Left lung (tissue), 10 donors: Measurements from ENCODE around the gene ODAD4. TPM values are rescaled to one million over a fixed set of nuclear protein-coding genes. Genes with fewer than 3 reads are reported as not detected.
A peak's percentile ranks its signal among the peaks of the same experiment; 100 is the strongest.

Source experiments
- ATAC-seq: fragments of 200-7000 bp; cut with Tn5 transposase; one replicate; pipeline ENCODE4 v1.9.1; 2020; ENCODE audit warnings: moderate library complexity
- DNase-seq, 4 donors: peaks; one replicate each; pipeline ENCODE4 v3.0.0-alpha.2; 2013 to 2020
- H3K27ac ChIP-seq, 2 donors: fragments of 200-600 bp; sonication (generic) in 1 of 2; one replicate each; pipeline versions ENCODE4 v1.5.0 to v1.8.0; 2020 to 2021
- H3K27me3 ChIP-seq, 2 donors: fragments of 200-600 bp; sonication (generic) in 1 of 2; one replicate each; pipeline versions ENCODE4 v1.5.0 to v1.8.0; 2020 to 2021
- H3K36me3 ChIP-seq, 2 donors: fragments of 200-600 bp; sonication (generic) in 1 of 2; one replicate each; pipeline versions ENCODE4 v1.5.0 to v1.8.0; 2020 to 2021
- H3K4me1 ChIP-seq, 2 donors: fragments of 200-600 bp; one replicate each; pipeline ENCODE4 v1.8.0; 2021
- H3K4me3 ChIP-seq, 2 donors: fragments of 200-600 bp; sonication (generic) in 1 of 2; one replicate each; pipeline versions ENCODE4 v1.5.0 to v1.8.0; 2020 to 2021; ENCODE audit warnings: mild to moderate bottlenecking in 1 of 2
- H3K9me3 ChIP-seq, 2 donors: fragments of 200-600 bp; sonication (generic) in 1 of 2; one replicate each; pipeline versions ENCODE4 v1.5.0 to v1.8.0; 2020 to 2021
- CTCF ChIP-seq, 2 donors: fragments of 200-600 bp; sonication (generic) in 1 of 2; IDR thresholded peaks; one replicate each; pipeline versions ENCODE4 v1.5.0 to v1.8.0; 2021; ENCODE audit warnings: antibody characterized with exemption in 2 of 2
- intact Hi-C, 2 donors: fragments of 100-400 bp; cut with DNase I; formaldehyde crosslinking; loops; one replicate each; pipeline versions ENCODE4 v1.11.2 to v1.14.2; 2022
- polyA plus RNA-seq, 6 donors: library from polyadenylated mRNA; unstranded; fragments of 120-200 nt; gene quantifications; one replicate each; pipeline ENCODE4 v1.2.1, GENCODE V29; 2013; ENCODE audit not compliant: insufficient read length in 6 of 6
- total RNA-seq, 2 donors: library from RNA; stranded (reverse); fragmentation: NEBNext Ultra II Directional; extraction: Animal tissue kit (Norgen Biotek cat#: 25700); gene quantifications; one replicate each; pipeline ENCODE4 v1.2.1, GENCODE V29; 2021
- donor health status: DM: no; HTN: yes; CAD: no.
- donor health status: DM: no; HTN: no; CAD: no.

The ODAD4 gene
- total and polyA plus RNA-seq, 8 donors = 0.73 to 7.8 (median 5.6) TPM

GRCh38 chr17:41967921-41968578, 37.6 kb downstream of the ODAD4 start:
- Histone ChIP-seq H3K4me1 (peaks cover 3 to 59% of the 10 kb centered on the region in 2 donors), H3K4me3 (peak overlapping the region; percentile 63 to 83), H3K27me3 (no peaks in the 10 kb centered on the region), H3K9me3 (no peaks in the 10 kb centered on the region), H3K27ac (peak overlapping the region in 1 of 2 donors; percentile 80), H3K36me3 (peaks cover 0 to 45% of the 10 kb centered on the region in 2 donors)
- intact Hi-C loops = loop anchor here in 1 of 2 donors (10.0 kb wide), 1 partner anchor 47 kb away; the partner anchor contains the start of gene DNAJC7
- DNase-seq = peak in 1 of 4 donors; percentile 77
- no peak for ATAC-seq
- no peak for TF ChIP-seq CTCF (IDR thresholded peaks at IDR 0.05)

- TF ChIP-seq CTCF (IDR thresholded peaks at IDR 0.05) = no peak
- intact Hi-C loops = loop anchor here in 1 of 2 donors (10.0 kb wide), 1 partner anchor 46 kb away; the partner anchor contains the start of gene DNAJC7
- peak in 1 of 4 donors; percentile 61 for DNase-seq
- H3K4me1 ChIP-seq = peaks cover 3 to 64% of the 10 kb centered on the region in 2 donors
- no peaks in the 10 kb centered on the region for H3K27me3 ChIP-seq
- no peak overlapping the region for H3K27ac ChIP-seq
- H3K36me3 ChIP-seq = peaks cover 0 to 51% of the 10 kb centered on the region in 2 donors
- no peak for ATAC-seq
- H3K4me3 ChIP-seq = no peak overlapping the region
- no peaks in the 10 kb centered on the region for H3K9me3 ChIP-seq
Measured at GRCh38 chr17:41968676-41969075, 38.3 kb downstream of the ODAD4 start.

GRCh38 chr17:41970901-41971331, 40.5 kb downstream of the ODAD4 start:
- no peak for TF ChIP-seq CTCF (IDR thresholded peaks at IDR 0.05)
- no peak overlapping the region for H3K4me3 ChIP-seq
- no peak overlapping the region for H3K27ac ChIP-seq
- DNase-seq = peak in 1 of 4 donors; percentile 1
- H3K4me1 ChIP-seq = peaks cover 3 to 56% of the 10 kb centered on the region in 2 donors
- no peaks in the 10 kb centered on the region for H3K9me3 ChIP-seq
- no peak for ATAC-seq
- no peaks in the 10 kb centered on the region for H3K27me3 ChIP-seq
- intact Hi-C loops = no loop called here
- H3K36me3 ChIP-seq = peaks cover 0 to 73% of the 10 kb centered on the region in 2 donors

GRCh38 chr17:41971721-41972523, 41.5 kb downstream of the ODAD4 start:
- H3K27me3 ChIP-seq = no peaks in the 10 kb centered on the region
- ATAC-seq = no peak
- intact Hi-C loops = no loop called here
- no peaks in the 10 kb centered on the region for H3K9me3 ChIP-seq
- peaks cover 3 to 52% of the 10 kb centered on the region in 2 donors for H3K4me1 ChIP-seq
- no peak overlapping the region for H3K27ac ChIP-seq
- no peak for TF ChIP-seq CTCF (IDR thresholded peaks at IDR 0.05)
- DNase-seq = peak in 1 of 4 donors; percentile 24
- no peak overlapping the region for H3K4me3 ChIP-seq
- H3K36me3 ChIP-seq = peaks cover 0 to 84% of the 10 kb centered on the region in 2 donors
